GM12864 (cell line): ENCODE results near the gene ISG20L2.

Experiments used
- DNase-seq: peaks from one replicate; pipeline ENCODE4 v3.0.0-alpha.2; 2011; ENCODE audit warnings: low read depth
- H3K4me3 ChIP-seq: 2 replicates; pipeline ENCODE4 v1.5.1; 2011; ENCODE audit warnings: mild to moderate bottlenecking, low read depth, low read length, control low read depth
- TF ChIP-seq, protein P1 (sequence below): IDR thresholded peaks from 2 replicates; pipeline ENCODE4 v1.5.1; 2011; ENCODE audit warnings: low read depth, mild to moderate bottlenecking, moderate library complexity, low read length, control low read depth, inconsistent platforms; ENCODE audit errors: missing control alignments

The ISG20L2 gene

DNA sequence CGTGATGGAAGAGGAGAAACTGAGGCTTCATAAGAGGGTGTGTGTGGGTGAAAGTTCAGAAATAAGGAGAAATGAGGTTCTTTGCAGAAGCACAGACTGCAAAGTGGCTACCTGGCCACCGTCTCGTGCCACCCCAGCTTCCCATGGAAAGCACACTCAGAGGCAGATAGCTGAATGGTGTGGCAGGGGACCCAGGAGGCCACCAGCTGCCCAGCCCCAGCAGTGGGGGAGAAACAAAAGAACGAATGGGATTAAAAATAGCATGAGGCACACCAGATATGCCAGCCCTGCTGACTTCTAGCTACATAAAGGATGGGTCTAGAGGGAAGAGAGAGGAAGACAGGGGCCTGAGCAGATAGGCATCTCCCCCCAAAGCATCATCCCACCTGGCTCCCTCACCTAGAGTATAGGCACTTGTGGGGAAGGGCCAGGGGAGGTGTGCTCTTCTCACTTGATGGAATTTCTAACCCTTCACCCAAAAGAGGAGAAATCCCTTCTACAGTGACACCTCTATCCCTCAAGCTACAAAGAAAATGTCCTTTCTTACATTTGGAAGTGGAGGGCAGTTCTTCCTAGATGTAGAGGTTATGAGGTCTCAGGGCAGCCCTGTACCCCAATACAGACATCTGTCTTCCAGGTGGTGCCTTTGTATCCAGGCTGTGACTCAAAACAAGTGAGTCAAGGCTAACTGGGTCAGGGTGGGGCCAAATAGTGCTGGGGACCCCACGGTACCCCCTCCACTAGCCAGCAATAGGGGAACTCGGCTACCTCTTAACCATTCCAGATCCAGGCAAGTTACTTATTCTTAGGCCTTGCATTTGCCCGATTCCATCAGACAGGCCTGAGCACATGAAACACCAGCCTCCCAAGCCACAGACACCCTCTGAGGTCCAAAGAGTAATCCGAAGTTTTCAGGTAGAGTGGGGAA lies 19.4 kb upstream of the ISG20L2 start:
- TF ChIP-seq, protein P1, sequence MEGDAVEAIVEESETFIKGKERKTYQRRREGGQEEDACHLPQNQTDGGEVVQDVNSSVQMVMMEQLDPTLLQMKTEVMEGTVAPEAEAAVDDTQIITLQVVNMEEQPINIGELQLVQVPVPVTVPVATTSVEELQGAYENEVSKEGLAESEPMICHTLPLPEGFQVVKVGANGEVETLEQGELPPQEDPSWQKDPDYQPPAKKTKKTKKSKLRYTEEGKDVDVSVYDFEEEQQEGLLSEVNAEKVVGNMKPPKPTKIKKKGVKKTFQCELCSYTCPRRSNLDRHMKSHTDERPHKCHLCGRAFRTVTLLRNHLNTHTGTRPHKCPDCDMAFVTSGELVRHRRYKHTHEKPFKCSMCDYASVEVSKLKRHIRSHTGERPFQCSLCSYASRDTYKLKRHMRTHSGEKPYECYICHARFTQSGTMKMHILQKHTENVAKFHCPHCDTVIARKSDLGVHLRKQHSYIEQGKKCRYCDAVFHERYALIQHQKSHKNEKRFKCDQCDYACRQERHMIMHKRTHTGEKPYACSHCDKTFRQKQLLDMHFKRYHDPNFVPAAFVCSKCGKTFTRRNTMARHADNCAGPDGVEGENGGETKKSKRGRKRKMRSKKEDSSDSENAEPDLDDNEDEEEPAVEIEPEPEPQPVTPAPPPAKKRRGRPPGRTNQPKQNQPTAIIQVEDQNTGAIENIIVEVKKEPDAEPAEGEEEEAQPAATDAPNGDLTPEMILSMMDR, result no peak
- H3K4me3 ChIP-seq, result peak overlapping the region; percentile 98
- DNase-seq, result no peak

DNA sequence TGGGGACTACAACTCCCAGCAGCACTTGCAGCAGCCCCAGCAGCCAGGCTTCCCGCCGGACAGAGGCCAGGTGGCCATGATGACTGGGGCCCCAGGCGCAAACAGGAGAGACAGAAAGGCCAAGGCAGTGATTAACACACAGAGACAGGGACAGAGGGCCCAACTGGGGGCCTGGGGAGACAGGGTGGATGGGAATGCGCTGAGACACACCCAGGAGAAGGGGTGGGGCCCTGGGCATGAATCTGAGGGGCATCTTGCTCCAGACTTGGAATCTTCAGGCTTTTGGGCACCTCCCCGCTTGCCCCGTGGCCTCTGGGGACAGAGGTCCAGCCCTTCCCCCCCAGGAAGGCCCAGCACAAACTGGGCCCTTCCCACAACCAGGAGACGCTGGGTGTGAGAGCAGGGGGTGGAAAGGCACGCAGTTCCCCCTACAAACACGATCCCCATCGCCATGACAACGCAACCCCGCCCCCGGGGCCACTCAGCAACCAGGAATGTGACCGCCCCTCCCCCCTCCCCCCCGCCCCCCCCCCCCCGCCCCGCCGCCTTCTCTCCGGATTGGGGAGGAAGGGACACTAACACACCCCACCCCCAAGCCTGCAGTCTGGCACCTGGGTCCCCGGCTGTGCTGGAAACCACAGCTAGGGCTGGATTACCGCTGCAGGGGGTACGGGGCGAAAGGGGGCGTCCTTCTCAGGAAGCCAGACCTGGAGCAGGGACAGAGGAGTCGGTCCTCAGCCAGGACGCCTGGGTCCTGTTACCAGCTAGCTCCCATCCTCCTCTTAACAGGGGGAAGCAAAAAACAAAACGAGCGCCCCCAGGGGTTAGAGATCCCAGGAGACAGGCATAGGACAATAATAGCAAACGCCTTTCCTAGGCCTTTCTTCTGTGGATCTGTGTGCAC lies 18.4 kb upstream of the ISG20L2 start:
- TF ChIP-seq, protein P1, result peak; percentile 43
- no peak for DNase-seq
- peak overlapping the region; percentile 98 for H3K4me3 ChIP-seq

DNA sequence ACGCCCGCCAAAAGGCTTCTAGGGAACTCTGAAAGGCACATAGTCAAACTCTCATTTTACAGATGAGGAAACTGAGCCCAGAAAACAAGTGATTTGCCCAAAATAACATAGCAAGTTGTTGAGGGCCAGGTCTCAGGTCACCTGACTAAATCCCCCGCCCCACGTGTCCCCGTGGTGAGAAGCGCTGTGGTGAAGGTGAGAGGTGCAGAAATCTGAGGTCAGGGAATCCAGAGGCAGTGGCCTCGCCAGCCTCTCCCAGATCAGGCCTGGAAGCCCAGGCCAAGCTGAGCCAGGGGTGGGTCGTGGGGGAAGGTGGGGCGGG lies 17.8 kb upstream of the ISG20L2 start:
- DNase-seq, result no peak
- H3K4me3 ChIP-seq, result no peak overlapping the region
- TF ChIP-seq, protein P1, result no peak

DNA sequence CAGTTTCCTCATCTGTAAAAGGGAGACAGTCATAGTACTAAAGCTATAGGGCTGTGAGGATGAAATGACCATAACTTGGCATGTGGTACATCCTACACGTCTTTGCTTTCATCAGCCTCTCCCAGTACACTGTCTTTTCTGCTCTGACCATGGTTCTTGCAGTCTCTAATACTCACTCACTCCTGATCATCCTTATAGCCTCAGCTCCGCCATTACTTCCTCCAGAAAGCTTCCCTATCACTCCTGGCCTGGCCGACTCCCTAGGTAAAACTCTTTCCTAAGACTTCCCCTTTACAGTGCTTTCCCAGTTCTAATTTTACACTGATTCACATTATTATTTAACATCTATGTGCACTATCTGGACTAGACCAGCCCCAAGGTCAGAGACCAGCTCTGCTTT lies 17.3 kb upstream of the ISG20L2 start:
- DNase-seq, result no peak
- H3K4me3 ChIP-seq, result no peak overlapping the region

DNA sequence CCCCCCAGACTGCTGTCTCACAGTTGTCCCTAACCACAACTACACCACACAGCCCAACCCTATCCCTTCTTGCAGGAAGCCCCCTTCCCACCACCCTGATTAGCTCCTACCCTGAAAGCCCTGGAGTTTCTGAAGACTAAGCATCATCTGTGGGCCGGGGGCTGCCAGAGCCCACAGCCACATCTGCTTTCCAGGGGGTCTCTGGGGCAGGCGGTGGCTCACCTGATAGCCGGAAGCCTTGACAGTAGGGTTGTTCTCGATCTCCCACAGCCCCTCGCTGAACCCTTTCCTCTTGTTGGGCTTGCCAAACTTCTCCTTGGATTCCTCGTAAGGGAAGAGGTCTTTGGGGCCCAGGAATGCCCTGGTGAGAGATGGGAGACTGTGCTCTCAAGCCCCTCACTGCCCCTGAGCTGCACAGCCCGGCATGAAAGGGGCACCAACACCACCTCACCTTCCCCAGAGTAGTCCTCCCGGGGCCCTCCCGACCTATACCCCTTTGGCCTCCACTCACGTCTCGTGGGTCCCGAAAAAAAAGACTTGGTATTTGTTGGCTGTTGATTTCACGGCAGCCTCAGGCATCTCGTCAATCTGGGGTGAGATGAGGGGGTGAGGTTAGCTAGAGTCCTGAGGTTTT lies 16.3 kb upstream of the ISG20L2 start:
- TF ChIP-seq, protein P1, result no peak
- no peak overlapping the region for H3K4me3 ChIP-seq
- no peak for DNase-seq

More for the DNA sequence above, 17.3 kb upstream of the ISG20L2 start:
- TF ChIP-seq, protein P1, result no peak

DNA sequence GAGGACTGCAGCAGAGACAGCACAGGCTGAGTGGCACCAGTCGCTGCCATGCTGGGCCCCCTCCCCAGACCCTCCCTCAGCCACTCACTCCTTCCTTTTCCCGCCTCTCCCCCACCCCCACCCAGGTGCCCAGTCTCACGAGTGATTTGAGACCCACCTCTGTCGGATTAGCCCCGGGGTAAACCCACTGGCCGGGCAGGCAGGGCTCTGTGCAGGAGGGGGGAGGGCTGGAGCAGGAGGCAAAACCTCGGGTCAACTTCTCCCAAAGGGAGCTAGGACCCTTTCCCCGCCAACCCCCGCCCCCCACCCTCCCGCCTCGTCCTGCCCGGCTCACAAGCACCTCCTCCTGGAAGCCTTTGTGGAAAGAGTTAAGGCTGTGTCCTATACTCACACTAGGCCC lies 15.8 kb upstream of the ISG20L2 start:
- TF ChIP-seq, protein P1, result no peak

More for the DNA sequence above, 15.8 kb upstream of the ISG20L2 start:
- no peak overlapping the region for H3K4me3 ChIP-seq
- DNase-seq, result no peak
